A549 (cell line): ENCODE results near the gene SIN3A. TPM values are rescaled to one million over a fixed set of nuclear protein-coding genes. Genes with fewer than 3 reads are reported as not detected.

ENCODE experiments used
- ATAC-seq, 2 experiments: fragments of 200-7000 bp in 1 of 2; fragments of >200 bp in 1 of 2; cut with Nextera tagmentation in 1 of 2; cut with Tn5 transposase in 1 of 2; 3 replicates each; pipeline versions ENCODE4 v1.8.0 to v1.9.1; 2018 to 2020; ENCODE audit warnings: mild to moderate bottlenecking in 1 of 2, moderate library complexity in 1 of 2
- CTCF ChIA-PET: fragments of 300-600 bp; sonication (Branson Sonifier 250); formaldehyde crosslinking; extraction: SDS; loops from one replicate; lab custom pipeline; 2021; ENCODE audit warnings: antibody characterized with exemption, inconsistent platforms; lab: Yijun Ruan, JAX
- POLR2A ChIA-PET: fragments of 350-600 bp; formaldehyde crosslinking; extraction: SDS; loops from one replicate; lab custom pipeline; 2021; ENCODE audit warnings: antibody characterized with exemption, inconsistent platforms; lab: Yijun Ruan, JAX
- DNase-seq, 2 experiments: peaks; one replicate each; pipeline versions ENCODE4 v3.0.0 to v3.0.0-alpha.2; 2011 to 2016; ENCODE audit warnings: low read depth in 1 of 2, low spot score in 1 of 2
- FAIRE-seq: peaks from 2 replicates; lab custom pipeline; 2011; peaks lifted over from hg19 to GRCh38; lab: Jason Lieb, UNC
- H3K27ac ChIP-seq, 2 experiments: fragments of >200 bp; sonication (Bioruptor Twin); formaldehyde crosslinking; 3 replicates each; pipeline ENCODE4 v1.5.1; 2016 to 2017
- H3K4me1 ChIP-seq: fragments of >200 bp; sonication (Bioruptor Twin); formaldehyde crosslinking; 3 replicates; pipeline ENCODE4 v1.6.1; 2016
- H3K4me2 ChIP-seq: fragments of >200 bp; sonication (Bioruptor Twin); formaldehyde crosslinking; 3 replicates; pipeline ENCODE4 v1.6.1; 2016
- H3K4me3 ChIP-seq: fragments of >200 bp; sonication (Bioruptor Twin); formaldehyde crosslinking; 3 replicates; pipeline ENCODE4 v1.5.1; 2016
- H3K9me3 ChIP-seq: fragments of >200 bp; sonication (Bioruptor Twin); formaldehyde crosslinking; 3 replicates; pipeline ENCODE4 v1.6.1; 2016
- CEBPB ChIP-seq, 2 experiments: fragments of >200 bp in 1 of 2; sonication (Bioruptor Twin) in 1 of 2; formaldehyde crosslinking in 1 of 2; IDR thresholded peaks; 2 replicates each; pipeline ENCODE4 v1.6.1; 2012 to 2016
- CHD2 ChIP-seq: fragments of 150-350 bp; IDR thresholded peaks from 2 replicates; pipeline ENCODE4 v1.6.1; 2014; ENCODE audit warnings: low read length; ENCODE audit not compliant: partially characterized antibody
- CHD4 ChIP-seq: fragments of 200-600 bp; sonication (generic); IDR thresholded peaks from 2 replicates; pipeline ENCODE4 v1.6.1; 2016; ENCODE audit warnings: antibody characterized with exemption, mild to moderate bottlenecking, borderline replicate concordance
- CTCF ChIP-seq: fragments of >200 bp; sonication (Bioruptor Twin); formaldehyde crosslinking; IDR thresholded peaks from 3 replicates; pipeline ENCODE4 v1.5.1; 2016
- E2F6 ChIP-seq: IDR thresholded peaks from 2 replicates; pipeline ENCODE4 v1.6.1; 2012; ENCODE audit warnings: low read depth, borderline replicate concordance
- FOXS1 ChIP-seq: fragments of 250-450 bp; sonication (Bioruptor Pico); IDR thresholded peaks from 2 replicates; pipeline ENCODE4 v1.5.0; 2020; ENCODE audit warnings: mild to moderate bottlenecking, moderate library complexity
- HDAC2 ChIP-seq: fragments of 200-600 bp; sonication (generic); IDR thresholded peaks from 2 replicates; pipeline ENCODE4 v1.6.1; 2016
- HEYL ChIP-seq: fragments of 250-450 bp; sonication (Bioruptor Pico); IDR thresholded peaks from 2 replicates; pipeline ENCODE4 v1.8.0; 2021; ENCODE audit warnings: mild to moderate bottlenecking, moderate library complexity
- HMGXB4 ChIP-seq: fragments of 250-450 bp; sonication (Bioruptor Pico); IDR thresholded peaks from 2 replicates; pipeline ENCODE4 v1.5.0; 2021; ENCODE audit warnings: mild to moderate bottlenecking, moderate library complexity, borderline replicate concordance
- HOXB5 ChIP-seq: fragments of 250-450 bp; sonication (Bioruptor Pico); IDR thresholded peaks from 2 replicates; pipeline ENCODE4 v1.5.0; 2020; ENCODE audit warnings: mild to moderate bottlenecking, moderate library complexity
- MAFK ChIP-seq: fragments of 450-650 bp; IDR thresholded peaks from 2 replicates; pipeline ENCODE4 v1.6.1; 2014; ENCODE audit not compliant: partially characterized antibody
- MAZ ChIP-seq: fragments of 150-350 bp; IDR thresholded peaks from 2 replicates; pipeline ENCODE4 v1.6.1; 2014; ENCODE audit warnings: antibody characterized with exemption, low read depth, low read length, borderline replicate concordance
- NPAS2 ChIP-seq: fragments of 250-450 bp; sonication (Bioruptor Pico); IDR thresholded peaks from 2 replicates; pipeline ENCODE4 v1.8.0; 2022; ENCODE audit warnings: mild to moderate bottlenecking, moderate library complexity, borderline replicate concordance
- NR3C1 ChIP-seq: fragments of >200 bp; sonication (Bioruptor Twin); formaldehyde crosslinking; IDR thresholded peaks from 3 replicates; pipeline ENCODE4 v1.6.1; 2017
- PBX3 ChIP-seq: IDR thresholded peaks from 2 replicates; pipeline ENCODE4 v1.6.1; 2012
- PHF8 ChIP-seq: fragments of 200-600 bp; sonication (generic); IDR thresholded peaks from 2 replicates; pipeline ENCODE4 v1.6.1; 2016; ENCODE audit warnings: low read depth, mild to moderate bottlenecking, antibody characterized with exemption, moderate library complexity, borderline replicate concordance
- POLR2AphosphoS2 ChIP-seq: conservative IDR thresholded peaks from 2 replicates; pipeline ENCODE4 v1.6.1; 2012; ENCODE audit warnings: low read length, improper control_type of control experiment, inconsistent platforms
- RAD21 ChIP-seq, 2 experiments: fragments of >200 bp in 1 of 2; sonication (Bioruptor Twin) in 1 of 2; formaldehyde crosslinking in 1 of 2; IDR thresholded peaks in 1 of 2; conservative IDR thresholded peaks in 1 of 2; 2 replicates in 1 of 2; 3 replicates in 1 of 2; pipeline ENCODE4 v1.6.1; 2012 to 2018; ENCODE audit warnings: inconsistent platforms in 1 of 2
- RFX5 ChIP-seq: fragments of 450-650 bp; IDR thresholded peaks from 2 replicates; pipeline ENCODE4 v1.7.1; 2014; ENCODE audit warnings: antibody characterized with exemption, mild to moderate bottlenecking, moderate library complexity
- SREBF2 ChIP-seq: fragments of 450-650 bp; IDR thresholded peaks from 2 replicates; pipeline ENCODE4 v1.6.1; 2014; ENCODE audit warnings: mild to moderate bottlenecking, moderate library complexity
- TP53 ChIP-seq: fragments of 250-450 bp; sonication (Bioruptor Pico); IDR thresholded peaks from 2 replicates; pipeline ENCODE4 v1.5.0; 2021; ENCODE audit warnings: mild to moderate bottlenecking, moderate library complexity
- ZC3H11A ChIP-seq: fragments of 450-650 bp; IDR thresholded peaks from 2 replicates; pipeline ENCODE4 v1.6.1; 2014; ENCODE audit warnings: antibody characterized with exemption, mild to moderate bottlenecking
- WGBS: methylation state at CpG from one replicate; pipeline ENCODE4 v1.1.6; 2017; ENCODE audit errors: missing lambda C conversion rate; 5-methylcytosine and 5-hydroxymethylcytosine counted together
- polyA minus RNA-seq: library from RNA; depleted of rRNA, polyadenylated mRNA; stranded (reverse); fragments of >200 nt; gene quantifications from 2 replicates; pipeline ENCODE4 v1.2.3, GENCODE V29; 2011; rRNA and poly(A)+ RNA removed
- polyA plus RNA-seq, 4 experiments: library from polyadenylated mRNA; depleted of rRNA in 3 of 4; stranded (reverse); fragments of >200 nt; fragmentation: RNase III in 1 of 4; extraction: RNeasy Plus Mini Kit Qiagen cat#74134 plus additional on column Dnase treatment in 1 of 4; gene quantifications; 2 replicates in 3 of 4; 3 replicates in 1 of 4; pipeline ENCODE4 v1.2.3, GENCODE V29; 2011 to 2017

Gene SIN3A
- 46.8 and 48.7 TPM in 2 replicates for polyA plus RNA-seq (2011; rRNA removed)
- polyA plus RNA-seq (2012; cell fraction: cytosol; rRNA removed): 30.7 and 42.3 TPM in 2 replicates
- 57.9 and 65.8 TPM in 2 replicates for polyA plus RNA-seq (2012; cell fraction: nucleus; rRNA removed)
- polyA plus RNA-seq (2017; fragmentation: RNase III; extraction: RNeasy Plus Mini Kit Qiagen cat#74134 plus additional on column Dnase treatment): 33.9 to 38.6 TPM (median 35.9 TPM) in 3 replicates
- polyA minus RNA-seq: 104 TPM in 2 replicates

- Histone ChIP-seq H3K4me1 (peaks cover 17% of the 10 kb centered on the region), H3K9me3 (no peaks in the 10 kb centered on the region), H3K4me2 (peak within 1 kb of the TSS; percentile 93), H3K4me3 (peak within 1 kb of the TSS; percentile 67), H3K27ac (peak within 1 kb of the TSS; percentile 91 to 95)
- POLR2A ChIA-PET: interaction anchor here (0.5 to 7.3 kb wide), 15 partner anchors 8 to 495 kb away, joined by 3 to 148 read pairs (median 6); partner anchors contain the start of genes IMP3, MAN2C1, PTPN9 and RPP25
- peak; percentile 96 for FAIRE-seq
- ATAC-seq: peak; percentile 47 to 77
- peak; percentile 96 to 100 for DNase-seq
- TF ChIP-seq NR3C1 (no peak), MAZ (0 out of 2 replicates have a peak, but pooled peaks have one; percentile 14), ZC3H11A (no peak), HEYL (CRISPR knock-in tag) (no peak), RFX5 (peak; percentile 36; the same call in 1 of the 2 replicates), POLR2AphosphoS2 (no peak), PBX3 (peak; percentile 96), RAD21 (conservative IDR thresholded peaks at IDR 0.05 in 1 of 2, IDR thresholded peaks at IDR 0.05 in 1 of 2) (no peak), CHD2 (peak; percentile 15), CEBPB (IDR thresholded peaks at IDR 0.05) (0 out of 4 replicates have a peak, but pooled peaks of 1 of the 2 experiments have one; percentile 12), CTCF (no peak), E2F6 (peak; percentile 50), FOXS1 (CRISPR knock-in tag) (no peak), HOXB5 (CRISPR knock-in tag) (no peak)
- under 1% methylated on average over 36 of the region's 39 CpGs for WGBS
- CTCF ChIA-PET: interaction anchor here (0.5 to 7.0 kb wide), 9 partner anchors 8 to 331 kb away, joined by 3 to 49 read pairs (median 4); partner anchors contain the start of genes MAN2C1, PTPN9, SNUPN and SNX33
Measured at GRCh38 chr15:75451674-75452363, at the start of gene SIN3A. TSS of gene SIN3A (minus strand) at chr15:75451690. CDS start at chr15:75430375, 21,315 bp downstream.

GRCh38 chr15:75493732-75494131 lies 42.2 kb upstream of the SIN3A start:
- POLR2A ChIA-PET: no interaction called here
- WGBS: 81% methylated on average over 4 of the region's 4 CpGs
- DNase-seq (no peak), ATAC-seq (no peak), FAIRE-seq (no peak)
- no peak overlapping the region for H3K4me3 ChIP-seq
- no peaks in the 10 kb centered on the region for H3K4me1 ChIP-seq
- CTCF ChIA-PET: interaction anchor here (0.9 to 3.2 kb wide), 6 partner anchors 9 to 126 kb away, joined by 3 to 17 read pairs (median 4); no protein-coding TSS in a partner anchor
- no peak overlapping the region for H3K4me2 ChIP-seq
- H3K9me3 ChIP-seq: no peaks in the 10 kb centered on the region
- TF ChIP-seq HMGXB4 (CRISPR knock-in tag) (no peak), MAFK (no peak), MAZ (no peak), SREBF2 (no peak), NPAS2 (CRISPR knock-in tag) (no peak), PBX3 (no peak), CHD4 (no peak), TP53 (CRISPR knock-in tag) (no peak), CTCF (no peak), POLR2AphosphoS2 (no peak), HDAC2 (no peak), CHD2 (no peak), PHF8 (no peak)
- H3K27ac ChIP-seq: no peak overlapping the region
